Small intestine (tissue), 7 donors: ENCODE data around the gene RAPGEF1. TPM values are rescaled to one million over a fixed set of nuclear protein-coding genes. Genes with fewer than 3 reads are reported as not detected.
A peak's percentile ranks its signal among the peaks of the same experiment; 100 is the strongest.

ENCODE experiments used
- DNase-seq, 2 donors: peaks; one replicate each; pipeline versions ENCODE4 v3.0.0 to v3.0.0-alpha.2; 2013
- FAIRE-seq: peaks from 2 replicates; lab custom pipeline; 2012; peaks lifted over from hg19 to GRCh38; lab: Jason Lieb, UNC
- H3K27ac ChIP-seq, 3 donors: one replicate each; pipeline ENCODE4 v1.5.1; 2013; ENCODE audit warnings: low read length in 2 of 3, mild to moderate bottlenecking in 2 of 3, control low read depth in 1 of 3, inconsistent platforms in 1 of 3, low read depth in 1 of 3, moderate library complexity in 1 of 3
- H3K27me3 ChIP-seq, 3 donors: one replicate each; pipeline ENCODE4 v1.6.1; 2013; ENCODE audit warnings: low read length in 3 of 3, inconsistent platforms in 1 of 3; ENCODE audit not compliant: control insufficient read depth in 3 of 3, insufficient read depth in 3 of 3
- H3K36me3 ChIP-seq, 3 donors: one replicate each; pipeline ENCODE4 v1.6.1; 2013; ENCODE audit warnings: low read length in 3 of 3, inconsistent platforms in 1 of 3, low read depth in 1 of 3, mild to moderate bottlenecking in 1 of 3, moderate library complexity in 1 of 3; ENCODE audit not compliant: control insufficient read depth in 3 of 3, insufficient read depth in 2 of 3
- H3K4me1 ChIP-seq, 3 donors: one replicate each; pipeline ENCODE4 v1.6.1; 2013; ENCODE audit warnings: low read length in 2 of 3, inconsistent platforms in 1 of 3, low read depth in 1 of 3, mild to moderate bottlenecking in 1 of 3, moderate library complexity in 1 of 3; ENCODE audit not compliant: control insufficient read depth in 3 of 3, insufficient read depth in 2 of 3
- H3K4me3 ChIP-seq, 3 donors: one replicate each; pipeline ENCODE4 v1.5.1; 2013; ENCODE audit warnings: low read length in 3 of 3, control low read depth in 1 of 3, inconsistent platforms in 1 of 3, low read depth in 1 of 3, mild to moderate bottlenecking in 1 of 3, moderate library complexity in 1 of 3
- H3K9me3 ChIP-seq, 2 donors: one replicate each; pipeline ENCODE4 v1.6.1; 2013; ENCODE audit warnings: low read depth in 1 of 2, low read length in 1 of 2; ENCODE audit not compliant: control insufficient read depth in 2 of 2, insufficient read depth in 1 of 2
- WGBS, 3 donors: extraction: QIAGEN DNeasy Blood & Tissue Kit; methylation state at CpG; one replicate each; pipeline ENCODE4 v1.1.7; 2013; 5-methylcytosine and 5-hydroxymethylcytosine counted together
- polyA plus RNA-seq, 4 donors: library from polyadenylated mRNA; stranded (reverse) in 3 of 4; unstranded in 1 of 4; fragments of 200-250 nt in 3 of 4; fragments of 120-200 nt in 1 of 4; gene quantifications; one replicate each; pipeline versions ENCODE4 v1.2.1 to v1.2.3, GENCODE V29; 2013
- donor health status: healthy with polysubstance abuse.
- donor health status: control.
- donor health status: control.
- donor health status: Bipolar disorder and iron deficiency.
- donor health status: healthy.

RAPGEF1 gene
- polyA plus RNA-seq, 4 donors: 15.4 to 43.4 (median 21.2) TPM

- no peaks in the 10 kb centered on the region for H3K27me3 ChIP-seq
- no peak for FAIRE-seq
- H3K9me3 ChIP-seq: no peaks in the 10 kb centered on the region
- WGBS, 3 donors: 77 to 88% (median 87%) methylated on average over 4 of the region's 4 CpGs
- no peak overlapping the region for H3K27ac ChIP-seq
- DNase-seq: no peak
- no peak overlapping the region for H3K4me3 ChIP-seq
- H3K4me1 ChIP-seq: peaks cover 0 to 15% (median 6%) of the 10 kb centered on the region in 3 donors
- peaks cover 0 to 36% (median 2%) of the 10 kb centered on the region in 3 donors for H3K36me3 ChIP-seq
Measured at GRCh38 chr9:131650254-131650653, 89.6 kb downstream of the RAPGEF1 start.

GRCh38 chr9:131649646-131650045 lies 90.2 kb downstream of the RAPGEF1 start:
- FAIRE-seq: no peak
- no peak overlapping the region for H3K4me3 ChIP-seq
- H3K9me3 ChIP-seq: no peaks in the 10 kb centered on the region
- H3K27ac ChIP-seq: no peak overlapping the region
- 93 to 95% (median 93%) methylated on average over 6 of the region's 6 CpGs for WGBS, 3 donors
- no peaks in the 10 kb centered on the region for H3K27me3 ChIP-seq
- no peak for DNase-seq
- peaks cover 0 to 41% (median 2%) of the 10 kb centered on the region in 3 donors for H3K36me3 ChIP-seq
- H3K4me1 ChIP-seq: peaks cover 0 to 10% (median 3%) of the 10 kb centered on the region in 3 donors

- WGBS, 3 donors: 82 to 88% (median 83%) methylated on average over 13 of the region's 13 CpGs
- peak overlapping the region in 1 of 3 donors; percentile 19 for H3K27ac ChIP-seq
- FAIRE-seq: no peak
- no peaks in the 10 kb centered on the region for H3K27me3 ChIP-seq
- H3K36me3 ChIP-seq: peaks cover 0 to 60% (median 4%) of the 10 kb centered on the region in 3 donors
- H3K9me3 ChIP-seq: no peaks in the 10 kb centered on the region
- no peak overlapping the region for H3K4me3 ChIP-seq
- no peak for DNase-seq
- H3K4me1 ChIP-seq: peaks cover 4 to 30% (median 4%) of the 10 kb centered on the region in 3 donors
Measured at GRCh38 chr9:131645078-131645776, 94.6 kb downstream of the RAPGEF1 start.

GRCh38 chr9:131642496-131643083 lies 97.3 kb downstream of the RAPGEF1 start:
- no peak overlapping the region for H3K4me3 ChIP-seq
- DNase-seq (no peak), FAIRE-seq (no peak)
- H3K4me1 ChIP-seq: peaks cover 4 to 37% (median 4%) of the 10 kb centered on the region in 3 donors
- H3K36me3 ChIP-seq: peaks cover 0 to 60% (median 2%) of the 10 kb centered on the region in 3 donors
- WGBS, 3 donors: 64 to 72% (median 71%) methylated on average over 13 of the region's 13 CpGs
- H3K27ac ChIP-seq: peak overlapping the region in 2 of 3 donors; percentile 12 to 81
- no peaks in the 10 kb centered on the region for H3K27me3 ChIP-seq
- H3K9me3 ChIP-seq: no peaks in the 10 kb centered on the region

GRCh38 chr9:131641618-131642495 lies 98.0 kb downstream of the RAPGEF1 start:
- Histone ChIP-seq H3K4me3 (no peak overlapping the region), H3K4me1 (peaks cover 4 to 37% (median 4%) of the 10 kb centered on the region in 3 donors), H3K36me3 (peaks cover 0 to 60% (median 2%) of the 10 kb centered on the region in 3 donors), H3K27ac (peak overlapping the region; percentile 13 to 81 (median 37)), H3K27me3 (no peaks in the 10 kb centered on the region), H3K9me3 (no peaks in the 10 kb centered on the region)
- DNase-seq (peak; percentile 71 to 87), FAIRE-seq (no peak)
- WGBS, 3 donors: 39 to 56% (median 51%) methylated on average over 18 of the region's 18 CpGs

- WGBS, 3 donors: 84 to 98% (median 92%) methylated on average over 11 of the region's 11 CpGs
- no peaks in the 10 kb centered on the region for H3K9me3 ChIP-seq
- peaks cover 0 to 59% (median 2%) of the 10 kb centered on the region in 3 donors for H3K36me3 ChIP-seq
- H3K27ac ChIP-seq: peak overlapping the region in 2 of 3 donors; percentile 37 to 81
- DNase-seq: no peak
- H3K4me3 ChIP-seq: no peak overlapping the region
- H3K27me3 ChIP-seq: no peaks in the 10 kb centered on the region
- no peak for FAIRE-seq
- H3K4me1 ChIP-seq: peaks cover 4 to 40% (median 4%) of the 10 kb centered on the region in 3 donors
Measured at GRCh38 chr9:131640438-131641137, 99.3 kb downstream of the RAPGEF1 start.

- peak overlapping the region in 2 of 3 donors; percentile 2 to 81 for H3K27ac ChIP-seq
- no peak for FAIRE-seq
- WGBS, 3 donors: 79 to 90% (median 80%) methylated on average over 9 of the region's 9 CpGs
- H3K27me3 ChIP-seq: no peaks in the 10 kb centered on the region
- H3K36me3 ChIP-seq: peaks cover 0 to 53% (median 2%) of the 10 kb centered on the region in 3 donors
- peaks cover 4 to 46% (median 5%) of the 10 kb centered on the region in 3 donors for H3K4me1 ChIP-seq
- H3K4me3 ChIP-seq: no peak overlapping the region
- DNase-seq: no peak
- H3K9me3 ChIP-seq: no peaks in the 10 kb centered on the region
Measured at GRCh38 chr9:131639769-131640437, 100.0 kb downstream of the RAPGEF1 start.
